ENCODE measurements around the gene ETV6. TPM values are rescaled to one million over a fixed set of nuclear protein-coding genes. Genes with fewer than 3 reads are reported as not detected.

ETV6 gene
- total and polyA plus RNA-seq, 2 of the 8 experiments (the other 6 are each of a cell fraction or from before 2014, with no cell fraction given), result 5.5 to 23.9 TPM

GRCh38 chr12:11727133-11727664 lies 77.7 kb downstream of the ETV6 start:
- WGBS, 2 experiments (ENCODE audit: extremely low coverage in 1 of 2, insufficient coverage in 1 of 2, insufficient read length in 1 of 2, insufficient replicate concordance in 2 of 2, low coverage in 1 of 2, low lambda C conversion rate in 2 of 2, missing lambda C conversion rate in 1 of 2), result 92% methylated on average over 12 of the region's 12 CpGs; no CpG with 5 or more reads in 1 of the 2 experiments
- Histone ChIP-seq H3K36me3 (ENCODE audit: control insufficient read depth in 2 of 4, insufficient read depth in 4 of 4, low read length in 3 of 4) (no peaks in the 10 kb centered on the region), H3K4me3 (ENCODE audit: extremely low read depth in 1 of 4, insufficient read depth in 2 of 4, low read depth in 3 of 4, low read length in 4 of 4) (no peak overlapping the region), H3K18ac (ENCODE audit: extremely low read depth, low read length) (no peak overlapping the region), H3K9ac (replicated peaks in 1 of 4; ENCODE audit: extremely low read depth in 1 of 4, low read depth in 3 of 4, low read length in 3 of 4) (no peak overlapping the region), H4K91ac (replicated peaks; ENCODE audit: insufficient read length, low read length) (no peak overlapping the region), H3K4me2 (ENCODE audit: insufficient read depth in 1 of 2, low read depth in 2 of 2, low read length in 2 of 2) (no peak overlapping the region), H3K14ac (ENCODE audit: insufficient read length) (no peak overlapping the region), H3K4me1 (replicated peaks in 1 of 4; ENCODE audit: control insufficient read depth in 3 of 4, insufficient read depth in 4 of 4, low read length in 3 of 4) (peaks cover 0 to 8% (median 1%) of the 10 kb centered on the region in 4 experiments; a peak in 4 of 7 replicates), H4K20me1 (replicated peaks in 1 of 2; ENCODE audit: control insufficient read depth in 1 of 2, insufficient read depth in 2 of 2, low read length in 2 of 2) (peaks cover 0 to 2% of the 10 kb centered on the region in 2 experiments), H3K79me1 (ENCODE audit: low read depth, low read length) (peaks cover 4% of the 10 kb centered on the region; the same call in 1 of the 2 replicates), H3K23me2 (ENCODE audit: low read depth, low read length) (no peaks in the 10 kb centered on the region), H2BK20ac (ENCODE audit: low read length) (no peak overlapping the region), H3K4ac (replicated peaks; ENCODE audit: insufficient read length, low read depth, low read length) (no peak overlapping the region), H3K79me2 (ENCODE audit: control insufficient read depth in 1 of 2, insufficient read depth in 2 of 2, low read length in 2 of 2) (peaks cover 0 to 8% of the 10 kb centered on the region in 2 experiments; a peak in 1 of 4 replicates), H3K56ac (replicated peaks; ENCODE audit: insufficient read length, low read depth, low read length) (no peak overlapping the region), H2BK12ac (ENCODE audit: low read depth, low read length) (no peak overlapping the region), H3K23ac (ENCODE audit: insufficient read length) (no peak overlapping the region), H3K27me3 (replicated peaks in 1 of 4; ENCODE audit: control insufficient read depth in 3 of 4, extremely low read depth in 1 of 4, insufficient read depth in 3 of 4, low read length in 3 of 4) (no peaks in the 10 kb centered on the region), H4K5ac (ENCODE audit: insufficient read length, low read depth, low read length) (no peak overlapping the region), H4K8ac (ENCODE audit: extremely low read depth, insufficient read depth, low read length) (no peak overlapping the region), H2BK120ac (replicated peaks; ENCODE audit: low read depth, low read length) (no peak overlapping the region), H2BK15ac (ENCODE audit: low read length) (no peak overlapping the region), H3K9me3 (ENCODE audit: insufficient read depth in 2 of 2, low read depth in 1 of 2, low read length in 1 of 2) (no peaks in the 10 kb centered on the region), H2AK5ac (ENCODE audit: low read depth, low read length) (no peak overlapping the region), H3K27ac (ENCODE audit: low read depth, low read length) (no peak overlapping the region), H2BK5ac (ENCODE audit: low read depth, low read length) (peak overlapping the region; percentile 2; the same call in 1 of the 2 replicates), H2AFZ (ENCODE audit: low read length) (no peak overlapping the region)
- no peak for DNase-seq (ENCODE audit: low read depth in 1 of 2, low spot score in 2 of 2)
- ChIA-PET POLR2A (ENCODE audit: partially characterized antibody) (interaction anchor here (0.6 to 2.4 kb wide), 5 partner anchors 10 to 342 kb away, joined by 3 to 7 read pairs (median 3); no protein-coding TSS in a partner anchor), CTCF (ENCODE audit: partially characterized antibody) (interaction anchor here (0.7 to 4.1 kb wide), 10 partner anchors 9 to 311 kb away, joined by 3 to 25 read pairs (median 4); no protein-coding TSS in a partner anchor)
- FAIRE-seq, result no peak
- no peak for TF ChIP-seq POLR2AphosphoS5 (IDR thresholded peaks at IDR 0.05; ENCODE audit: low read depth, low read length)
- no peak for TF ChIP-seq ATF2 (IDR thresholded peaks at IDR 0.05; ENCODE audit: low read length)
- no peak for TF ChIP-seq EP300 (IDR thresholded peaks at IDR 0.05; ENCODE audit: borderline replicate concordance in 1 of 2, low read depth in 2 of 2, low read length in 2 of 2)
- TF ChIP-seq KDM5A (IDR thresholded peaks at IDR 0.05; ENCODE audit: low read length), result no peak
- TF ChIP-seq POU5F1 (IDR thresholded peaks at IDR 0.05; ENCODE audit: low read depth, low read length), result no peak
- no peak for TF ChIP-seq RBBP5 (IDR thresholded peaks at IDR 0.05; ENCODE audit: borderline replicate concordance, low read depth, low read length)
- TF ChIP-seq SIN3A (conservative IDR thresholded peaks at IDR 0.05 in 1 of 2, IDR thresholded peaks at IDR 0.05 in 1 of 2; ENCODE audit: low read depth in 1 of 2, low read length in 2 of 2), result no peak
- TF ChIP-seq CBX8 (IDR thresholded peaks at IDR 0.05; ENCODE audit: borderline replicate concordance, low read depth, low read length), result no peak
- TF ChIP-seq HDAC6 (IDR thresholded peaks at IDR 0.05; ENCODE audit: low read depth, low read length), result no peak
- no peak for TF ChIP-seq CTBP2 (IDR thresholded peaks at IDR 0.05; ENCODE audit: borderline replicate concordance, insufficient read depth, insufficient read length, low read length)
- TF ChIP-seq CREB1 (IDR thresholded peaks at IDR 0.05), result no peak

Measured in H1 (cell line).